ACC112 (cell line): ENCODE measurements around the gene TTC22.

Source experiments
- H2AFZ ChIP-seq: fragments of 200-600 bp; sonication (generic); one replicate; pipeline ENCODE4 v1.6.0; 2017; ENCODE audit warnings: antibody characterized with exemption, low read length; ENCODE audit not compliant: unreplicated experiment
- H3K27ac ChIP-seq: fragments of 200-600 bp; sonication (generic); 2 replicates; pipeline ENCODE4 v1.5.1; 2014; ENCODE audit warnings: low read depth, mild to moderate bottlenecking, antibody characterized with exemption, low read length, moderate library complexity
- H3K27me3 ChIP-seq: fragments of 200-600 bp; sonication (generic); 2 replicates; pipeline ENCODE4 v1.6.1; 2014; ENCODE audit warnings: mild to moderate bottlenecking, antibody characterized with exemption, low read length, moderate library complexity, mixed read lengths; ENCODE audit not compliant: insufficient read depth
- H3K36me3 ChIP-seq: fragments of 200-600 bp; sonication (generic); 2 replicates; pipeline ENCODE4 v1.6.1; 2016; ENCODE audit warnings: mild to moderate bottlenecking, antibody characterized with exemption, low read length, moderate library complexity, mixed read lengths; ENCODE audit not compliant: insufficient read depth
- H3K4me1 ChIP-seq: fragments of 200-600 bp; sonication (generic); one replicate; pipeline ENCODE4 v1.6.1; 2016; ENCODE audit warnings: low read length, mixed read lengths; ENCODE audit not compliant: insufficient read depth, unreplicated experiment, control insufficient read depth
- H3K4me3 ChIP-seq: fragments of 200-600 bp; sonication (generic); 2 replicates; pipeline ENCODE4 v1.5.1; 2014; ENCODE audit warnings: mild to moderate bottlenecking, low read depth, low read length
- H3K79me2 ChIP-seq: fragments of 200-600 bp; sonication (generic); one replicate; pipeline ENCODE4 v1.6.0; 2016; ENCODE audit warnings: low read length; ENCODE audit not compliant: control insufficient read depth, unreplicated experiment, insufficient read depth

TTC22 gene

GRCh38 chr1:54833121-54833520 lies 32.0 kb upstream of the TTC22 start:
- Histone ChIP-seq H3K4me1 (no peaks in the 10 kb centered on the region), H3K27ac (no peak overlapping the region), H3K4me3 (no peak overlapping the region), H3K27me3 (peaks cover 48% of the 10 kb centered on the region), H3K79me2 (no peaks in the 10 kb centered on the region), H3K36me3 (no peaks in the 10 kb centered on the region), H2AFZ (no peak overlapping the region)

DNA sequence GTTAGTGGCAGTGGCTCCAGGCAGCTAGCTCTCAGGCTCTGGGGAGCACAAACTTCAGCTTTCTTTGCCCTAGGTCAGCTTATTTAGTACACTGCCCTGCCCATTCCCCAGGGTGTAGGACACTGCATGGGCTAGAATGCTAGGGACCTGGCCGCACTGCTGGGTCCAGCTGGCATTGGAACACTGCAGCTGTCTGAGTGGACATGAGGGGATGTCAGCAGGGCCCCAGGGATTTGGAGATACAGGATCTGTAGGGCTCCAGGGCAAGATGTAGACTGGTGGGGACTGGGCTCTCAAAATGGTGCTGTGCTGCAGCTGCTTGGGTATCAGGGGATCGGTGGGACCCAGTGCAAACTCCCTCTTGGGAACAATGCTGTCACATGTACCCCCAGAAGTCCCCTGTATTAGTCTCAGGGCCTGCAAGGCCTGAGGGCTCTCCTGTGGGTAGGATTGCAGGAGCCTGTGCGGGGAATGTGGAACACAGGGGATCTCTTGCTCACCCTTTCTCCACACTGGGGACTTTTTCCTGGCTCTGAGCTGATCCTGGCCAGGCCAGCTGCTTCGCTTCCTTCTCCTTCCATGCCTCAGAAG lies 25.2 kb upstream of the TTC22 start:
- H3K27ac ChIP-seq: no peak overlapping the region
- no peaks in the 10 kb centered on the region for H3K79me2 ChIP-seq
- H3K4me1 ChIP-seq: no peaks in the 10 kb centered on the region
- peaks cover 11% of the 10 kb centered on the region for H3K27me3 ChIP-seq
- H3K4me3 ChIP-seq: no peak overlapping the region
- no peaks in the 10 kb centered on the region for H3K36me3 ChIP-seq
- no peak overlapping the region for H2AFZ ChIP-seq

DNA sequence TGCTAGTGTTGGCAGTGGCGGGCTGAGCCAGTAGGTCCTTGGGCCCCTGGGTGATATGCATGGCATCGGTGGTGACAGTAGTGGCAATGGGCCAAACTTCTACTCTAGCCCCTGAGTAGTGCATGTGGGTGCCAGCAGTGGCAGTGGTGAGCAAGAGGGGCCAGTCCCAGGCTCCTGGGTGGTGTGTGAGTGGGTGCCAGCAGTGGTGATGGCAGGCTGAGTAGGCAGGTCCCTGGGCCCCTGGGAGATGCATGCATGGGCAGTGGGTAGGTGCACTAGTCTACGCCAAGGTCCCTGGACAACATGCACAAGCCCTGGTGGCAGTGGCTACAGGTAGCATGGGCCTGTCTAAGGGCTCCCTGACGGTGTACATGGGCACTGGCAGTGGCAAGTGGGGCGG lies 24.6 kb upstream of the TTC22 start:
- Histone ChIP-seq H3K4me1 (no peaks in the 10 kb centered on the region), H3K4me3 (no peak overlapping the region), H3K27ac (no peak overlapping the region), H3K36me3 (no peaks in the 10 kb centered on the region), H3K79me2 (no peaks in the 10 kb centered on the region), H2AFZ (no peak overlapping the region), H3K27me3 (peaks cover 6% of the 10 kb centered on the region)

GRCh38 chr1:54823670-54824069 lies 22.5 kb upstream of the TTC22 start:
- Histone ChIP-seq H2AFZ (no peak overlapping the region), H3K27me3 (no peaks in the 10 kb centered on the region; the same call in 1 of the 2 replicates), H3K27ac (no peak overlapping the region), H3K4me1 (no peaks in the 10 kb centered on the region), H3K36me3 (no peaks in the 10 kb centered on the region), H3K79me2 (no peaks in the 10 kb centered on the region), H3K4me3 (no peak overlapping the region)

DNA sequence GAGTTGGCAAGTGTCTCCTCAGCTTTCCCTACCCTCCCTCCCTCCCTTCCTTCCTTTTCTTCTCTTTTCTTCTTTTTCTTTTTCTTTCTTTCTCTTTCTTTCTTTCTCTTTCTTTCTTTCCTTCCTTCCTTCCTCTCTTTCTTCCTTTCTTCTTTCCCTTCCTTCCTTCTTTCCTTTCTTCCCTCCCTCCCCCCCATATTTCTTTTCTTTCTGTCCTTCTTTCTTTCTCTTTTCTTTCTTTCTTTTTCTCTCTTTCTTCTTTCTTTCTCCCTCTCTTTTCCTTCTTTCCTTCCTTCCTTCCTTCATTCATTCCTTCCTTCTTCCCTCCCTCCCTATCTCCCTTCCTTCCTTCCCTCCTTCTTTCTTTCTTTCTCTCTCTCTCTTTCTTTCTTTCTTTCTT lies 18.6 kb upstream of the TTC22 start:
- H3K4me3 ChIP-seq: no peak overlapping the region
- H3K27me3 ChIP-seq: peaks cover 4% of the 10 kb centered on the region; the same call in 1 of the 2 replicates
- no peaks in the 10 kb centered on the region for H3K4me1 ChIP-seq

GRCh38 chr1:54819195-54819536 lies 18.0 kb upstream of the TTC22 start:
- Histone ChIP-seq H3K79me2 (no peaks in the 10 kb centered on the region), H3K27ac (no peak overlapping the region), H3K36me3 (no peaks in the 10 kb centered on the region), H2AFZ (no peak overlapping the region), H3K27me3 (peaks cover 4% of the 10 kb centered on the region; the same call in 1 of the 2 replicates), H3K4me1 (no peaks in the 10 kb centered on the region), H3K4me3 (no peak overlapping the region)

More for the DNA sequence above, 18.6 kb upstream of the TTC22 start:
- Histone ChIP-seq H3K79me2 (no peaks in the 10 kb centered on the region), H3K36me3 (no peaks in the 10 kb centered on the region), H2AFZ (no peak overlapping the region), H3K27ac (no peak overlapping the region)

DNA sequence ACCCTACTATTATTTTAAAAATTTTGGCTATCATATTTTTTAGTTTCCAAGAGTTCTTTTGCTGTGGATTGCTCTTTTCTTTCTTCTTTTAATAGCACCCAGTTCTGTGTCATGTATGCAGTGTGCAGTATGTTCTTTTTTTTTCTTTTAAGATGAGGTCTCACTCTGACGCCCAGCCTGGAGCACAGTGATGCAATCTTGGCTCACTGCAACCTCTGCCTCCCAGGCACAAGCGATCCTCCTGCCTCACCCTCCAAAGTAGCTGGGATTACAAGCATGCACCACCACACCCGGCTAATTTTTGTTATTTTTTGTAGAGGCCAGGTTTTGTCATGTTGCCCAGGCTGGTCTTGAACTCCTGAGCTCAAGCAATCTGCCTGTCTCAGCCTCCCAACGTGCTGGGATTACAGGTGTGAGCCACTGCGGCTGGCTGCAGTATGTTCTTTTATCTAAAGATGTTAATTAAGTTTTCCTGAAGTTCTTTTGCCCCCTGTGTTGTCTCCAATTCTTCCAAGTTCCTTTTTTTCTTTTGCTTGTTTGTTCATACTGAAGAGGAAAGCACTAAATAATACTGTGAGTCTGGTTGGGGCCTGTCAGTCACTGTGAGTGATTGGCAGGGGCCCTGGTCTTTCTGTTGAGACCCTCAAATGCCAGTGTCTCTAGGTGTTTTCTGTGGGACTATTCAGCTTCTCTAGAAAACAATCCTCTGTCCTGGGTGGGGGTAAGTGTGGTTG lies 17.5 kb upstream of the TTC22 start:
- Histone ChIP-seq H2AFZ (no peak overlapping the region), H3K36me3 (no peaks in the 10 kb centered on the region), H3K4me1 (no peaks in the 10 kb centered on the region), H3K79me2 (no peaks in the 10 kb centered on the region), H3K4me3 (no peak overlapping the region), H3K27ac (no peak overlapping the region), H3K27me3 (peaks cover 4% of the 10 kb centered on the region; the same call in 1 of the 2 replicates)

DNA sequence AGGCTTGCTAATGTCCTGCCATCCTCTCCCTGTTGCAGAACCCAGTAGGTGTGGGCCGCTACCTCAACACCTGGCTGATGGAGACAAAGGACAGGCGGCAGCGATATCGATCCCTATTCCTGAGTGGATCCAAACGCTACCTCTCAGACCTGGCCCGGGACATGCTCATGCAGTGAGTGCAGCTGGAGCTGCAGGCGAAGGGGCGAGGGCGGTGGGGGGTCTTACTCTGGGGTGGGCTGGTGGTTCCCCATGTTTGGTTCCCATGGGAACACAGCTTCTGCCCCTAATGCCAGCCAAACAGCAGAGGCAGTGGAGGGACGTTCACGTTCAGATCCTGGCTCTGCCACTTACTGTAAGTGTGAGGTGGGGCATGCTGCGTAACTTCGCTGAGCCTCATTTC lies 15.8 kb upstream of the TTC22 start:
- no peaks in the 10 kb centered on the region for H3K79me2 ChIP-seq
- peaks cover 4% of the 10 kb centered on the region; the same call in 1 of the 2 replicates for H3K27me3 ChIP-seq
- H3K4me1 ChIP-seq: no peaks in the 10 kb centered on the region
- H3K36me3 ChIP-seq: no peaks in the 10 kb centered on the region
- no peak overlapping the region for H2AFZ ChIP-seq
- H3K4me3 ChIP-seq: no peak overlapping the region
- H3K27ac ChIP-seq: no peak overlapping the region

DNA sequence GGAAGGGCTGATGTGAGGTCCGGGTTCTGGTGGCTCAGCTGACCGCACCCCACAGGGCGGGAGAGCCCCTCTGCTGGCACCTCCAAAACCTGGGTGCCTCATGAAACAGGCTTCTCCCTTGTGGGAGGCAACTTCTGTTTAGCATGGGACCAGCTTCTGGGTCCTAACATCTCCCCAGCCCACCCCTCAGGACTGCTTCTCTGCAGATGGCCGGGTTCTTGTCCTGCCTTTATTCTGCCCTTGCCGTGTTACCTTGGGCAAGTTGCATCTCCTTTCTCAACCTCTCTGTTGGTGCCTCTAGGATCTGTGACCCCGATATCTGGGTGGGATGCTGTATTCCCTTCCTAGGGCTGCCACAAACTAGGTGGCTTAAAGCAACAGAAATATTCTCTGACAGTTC lies 15.0 kb upstream of the TTC22 start:
- H3K27me3 ChIP-seq: peaks cover 4% of the 10 kb centered on the region; the same call in 1 of the 2 replicates
- no peak overlapping the region for H3K27ac ChIP-seq
- H3K4me1 ChIP-seq: no peaks in the 10 kb centered on the region
- H3K79me2 ChIP-seq: no peaks in the 10 kb centered on the region
- H2AFZ ChIP-seq: no peak overlapping the region
- no peak overlapping the region for H3K4me3 ChIP-seq
- no peaks in the 10 kb centered on the region for H3K36me3 ChIP-seq

GRCh38 chr1:54815086-54815876 lies 14.2 kb upstream of the TTC22 start:
- Histone ChIP-seq H3K36me3 (no peaks in the 10 kb centered on the region), H3K79me2 (no peaks in the 10 kb centered on the region), H3K27me3 (peaks cover 4% of the 10 kb centered on the region; the same call in 1 of the 2 replicates), H2AFZ (no peak overlapping the region), H3K27ac (no peak overlapping the region), H3K4me3 (no peak overlapping the region), H3K4me1 (no peaks in the 10 kb centered on the region)
